ENCODE data around the gene RANBP9. TPM values are rescaled to one million over a fixed set of nuclear protein-coding genes. Genes with fewer than 3 reads are reported as not detected.

Gene RANBP9
- total and polyA plus RNA-seq, 2 of the 13 experiments (the other 11 are each of a cell fraction or from before 2014, with no cell fraction given), result 26.6 to 30.6 TPM

GRCh38 chr6:13604546-13605416 lies 106.9 kb downstream of the RANBP9 start (continued):
- TF ChIP-seq DMTF1 (CRISPR knock-in tag; IDR thresholded peaks at IDR 0.05) (0 out of 2 replicates have a peak, but pooled peaks have one; percentile 62), KDM1A (CRISPR knock-in tag; IDR thresholded peaks at IDR 0.05) (no peak), ASH2L (IDR thresholded peaks at IDR 0.05; ENCODE audit: insufficient read length, low read depth, low read length) (peak; percentile 98), NR0B2 (CRISPR knock-in tag; IDR thresholded peaks at IDR 0.05) (no peak), FOXO4 (CRISPR knock-in tag; conservative IDR thresholded peaks at IDR 0.05) (no peak), FOXA3 (CRISPR knock-in tag; IDR thresholded peaks at IDR 0.05) (peak; percentile 99), ZNF383 (CRISPR knock-in tag; IDR thresholded peaks at IDR 0.05; ENCODE audit: borderline replicate concordance) (peak; percentile 45; the same call in 1 of the 2 replicates), MXD4 (CRISPR knock-in tag; IDR thresholded peaks at IDR 0.05) (peak; percentile 61; the same call in 1 of the 2 replicates), CENPX (CRISPR knock-in tag; IDR thresholded peaks at IDR 0.05) (no peak), ZNF788 (CRISPR knock-in tag; IDR thresholded peaks at IDR 0.05; ENCODE audit: borderline replicate concordance) (peak; percentile 81; the same call in 1 of the 2 replicates), TARDBP (CRISPR knock-in tag; IDR thresholded peaks at IDR 0.05) (peak; percentile 97), SAFB2 (CRISPR knock-in tag; IDR thresholded peaks at IDR 0.05; ENCODE audit: borderline replicate concordance, low read depth) (no peak), YEATS2 (CRISPR knock-in tag; IDR thresholded peaks at IDR 0.05; ENCODE audit: borderline replicate concordance) (peak; percentile 47; the same call in 1 of the 2 replicates), IKZF5 (CRISPR knock-in tag; IDR thresholded peaks at IDR 0.05) (peak; percentile 87; the same call in 1 of the 2 replicates), FOXP1 (IDR thresholded peaks at IDR 0.05) (peak; percentile 93), FOXP1 (CRISPR knock-in tag; IDR thresholded peaks at IDR 0.05) (peak; percentile 98), SAP130 (CRISPR knock-in tag; IDR thresholded peaks at IDR 0.05; ENCODE audit: low read depth) (peak; percentile 92), ZNF720 (CRISPR knock-in tag; IDR thresholded peaks at IDR 0.05) (no peak), HOMEZ (CRISPR knock-in tag; IDR thresholded peaks at IDR 0.05; ENCODE audit: low read depth) (no peak), NFIB (CRISPR knock-in tag; IDR thresholded peaks at IDR 0.05; ENCODE audit: borderline replicate concordance) (no peak), MEIS1 (CRISPR knock-in tag; IDR thresholded peaks at IDR 0.05; ENCODE audit: borderline replicate concordance) (peak; percentile 99), ZNF24 (IDR thresholded peaks at IDR 0.05) (no peak)
